Measurements from ENCODE around the gene ERN2. TPM values are rescaled to one million over a fixed set of nuclear protein-coding genes. Genes with fewer than 3 reads are reported as not detected.

ERN2 gene
- total and polyA plus RNA-seq, 9 donors = 0.24 to 0.26 TPM; not detected in 7

- Histone ChIP-seq H3K4me1 (ENCODE audit: insufficient read depth) (no peaks in the 10 kb centered on the region), H3K27me3 (no peaks in the 10 kb centered on the region), H3K36me3 (peaks cover 3% of the 10 kb centered on the region), H3K9me3 (no peaks in the 10 kb centered on the region), H3K27ac (no peak overlapping the region), H3K4me3 (no peak overlapping the region)
- DNase-seq = no peak
- TF ChIP-seq EP300 (IDR thresholded peaks at IDR 0.05) = no peak
- TF ChIP-seq CTCF (IDR thresholded peaks at IDR 0.05) = no peak
- no peak for TF ChIP-seq POLR2A (IDR thresholded peaks at IDR 0.05)
- intact Hi-C loops (cut with DNase I) = no loop called here
- WGBS, 3 donors = 94 to 96% (median 94%) methylated on average over 36 of the region's 36 CpGs
Measured at GRCh38 chr16:23689442-23690187, 23.4 kb downstream of the ERN2 start.

- intact Hi-C loops (cut with DNase I) = no loop called here
- WGBS, 3 donors = 96 to 97% (median 96%) methylated on average over 16 of the region's 16 CpGs
- H3K9me3 ChIP-seq = no peaks in the 10 kb centered on the region
- H3K4me3 ChIP-seq = no peak overlapping the region
- TF ChIP-seq EP300 (IDR thresholded peaks at IDR 0.05) (no peak), CTCF (IDR thresholded peaks at IDR 0.05) (no peak), POLR2A (IDR thresholded peaks at IDR 0.05) (no peak)
- H3K4me1 ChIP-seq (ENCODE audit: insufficient read depth) = no peaks in the 10 kb centered on the region
- no peaks in the 10 kb centered on the region for H3K27me3 ChIP-seq
- H3K36me3 ChIP-seq = peaks cover 3% of the 10 kb centered on the region
- DNase-seq = no peak
- H3K27ac ChIP-seq = no peak overlapping the region
Measured at GRCh38 chr16:23687034-23687808, 25.8 kb downstream of the ERN2 start.

- Histone ChIP-seq H3K4me3 (no peak overlapping the region), H3K36me3 (peaks cover 3% of the 10 kb centered on the region), H3K27me3 (no peaks in the 10 kb centered on the region), H3K4me1 (ENCODE audit: insufficient read depth) (peaks cover 3% of the 10 kb centered on the region), H3K27ac (no peak overlapping the region), H3K9me3 (no peaks in the 10 kb centered on the region)
- WGBS, 3 donors = 84 to 90% (median 90%) methylated on average over 3 of the region's 3 CpGs
- DNase-seq = no peak
- TF ChIP-seq EP300 (IDR thresholded peaks at IDR 0.05) = no peak
- TF ChIP-seq POLR2A (IDR thresholded peaks at IDR 0.05) = no peak
- TF ChIP-seq CTCF (IDR thresholded peaks at IDR 0.05) = no peak
- intact Hi-C loops (cut with DNase I) = no loop called here
Measured at GRCh38 chr16:23683487-23683886, 29.5 kb downstream of the ERN2 start.

GRCh38 chr16:23682181-23682580 is 30.8 kb downstream of the ERN2 start:
- no peaks in the 10 kb centered on the region for H3K27me3 ChIP-seq
- H3K27ac ChIP-seq = no peak overlapping the region
- H3K4me3 ChIP-seq = no peak overlapping the region
- intact Hi-C loops (cut with DNase I) = no loop called here
- H3K4me1 ChIP-seq (ENCODE audit: insufficient read depth) = peaks cover 3% of the 10 kb centered on the region
- no peaks in the 10 kb centered on the region for H3K36me3 ChIP-seq
- no peaks in the 10 kb centered on the region for H3K9me3 ChIP-seq
- DNase-seq = no peak
- 94 to 97% (median 96%) methylated on average over 1 of the region's 1 CpG for WGBS, 3 donors
- TF ChIP-seq CTCF (IDR thresholded peaks at IDR 0.05) = no peak
- TF ChIP-seq EP300 (IDR thresholded peaks at IDR 0.05) = no peak
